Tibial artery (tissue), 4 donors: Measurements from ENCODE around the gene SDK1.

Experiments
- DNase-seq, 2 donors: peaks; one replicate each; pipeline ENCODE4 v3.0.0-alpha.2; 2019
- H3K27ac ChIP-seq, 2 donors: fragments of 200-600 bp; sonication (generic) in 1 of 2; 1 replicate in 1 of 2; 2 replicates in 1 of 2; pipeline ENCODE4 v1.5.1; 2018 to 2019; ENCODE audit warnings: mild to moderate bottlenecking in 1 of 2
- H3K27me3 ChIP-seq, 2 donors: fragments of 200-600 bp; sonication (generic) in 1 of 2; one replicate each; pipeline versions ENCODE4 v1.5.1 to v1.6.0; 2016 to 2019
- H3K36me3 ChIP-seq, 3 donors: fragments of 200-600 bp; sonication (generic) in 2 of 3; one replicate each; pipeline ENCODE4 v1.5.1; 2016 to 2019; ENCODE audit warnings: mild to moderate bottlenecking in 2 of 3
- H3K4me1 ChIP-seq, 4 donors: fragments of 200-600 bp; sonication (generic) in 2 of 4; 1 replicate in 3 of 4; 2 replicates in 1 of 4; pipeline ENCODE4 v1.5.1; 2016 to 2019
- H3K4me3 ChIP-seq, 2 donors: fragments of 200-600 bp; sonication (generic) in 1 of 2; 1 replicate in 1 of 2; 2 replicates in 1 of 2; pipeline ENCODE4 v1.5.1; 2018 to 2019; ENCODE audit warnings: mild to moderate bottlenecking in 2 of 2
- H3K9me3 ChIP-seq, 3 donors: fragments of 200-600 bp; sonication (generic) in 1 of 3; one replicate each; pipeline ENCODE4 v1.5.1; 2016 to 2019
- CTCF ChIP-seq, 2 experiments: fragments of 200-600 bp in 1 of 2; fragments of 450-650 bp in 1 of 2; IDR thresholded peaks; one replicate each; pipeline ENCODE4 v1.5.1; 2017 to 2019; ENCODE audit warnings: antibody characterized with exemption in 2 of 2, mild to moderate bottlenecking in 1 of 2, moderate library complexity in 1 of 2
- intact Hi-C: fragments of 100-400 bp; cut with DNase I; formaldehyde crosslinking; loops from one replicate; pipeline ENCODE4 v1.15.0; 2023; ENCODE audit warnings: low total_unique reads

Gene SDK1

GRCh38 chr7:4241791-4242190, 940.7 kb downstream of the SDK1 start:
- Histone ChIP-seq H3K4me3 (no peak overlapping the region), H3K9me3 (peaks cover 0 to 8% (median 5%) of the 10 kb centered on the region in 3 donors), H3K4me1 (no peaks in the 10 kb centered on the region), H3K36me3 (peaks cover 42 to 61% (median 44%) of the 10 kb centered on the region in 3 donors), H3K27ac (no peak overlapping the region), H3K27me3 (no peaks in the 10 kb centered on the region)
- TF ChIP-seq CTCF (IDR thresholded peaks at IDR 0.05): no peak
- peak in 1 of 2 donors; percentile 8 for DNase-seq
- intact Hi-C loops: no loop called here

- Histone ChIP-seq H3K4me3 (no peak overlapping the region), H3K4me1 (no peaks in the 10 kb centered on the region), H3K27ac (no peak overlapping the region), H3K9me3 (peaks cover 0 to 8% (median 5%) of the 10 kb centered on the region in 3 donors), H3K27me3 (no peaks in the 10 kb centered on the region), H3K36me3 (peaks cover 42 to 62% (median 48%) of the 10 kb centered on the region in 3 donors)
- peak in 1 of 2 donors; percentile 9 for DNase-seq
- TF ChIP-seq CTCF (IDR thresholded peaks at IDR 0.05): no peak
- intact Hi-C loops: no loop called here
These were observed 941.7 kb downstream of the SDK1 start for GRCh38 chr7:4242706-4243105.

GRCh38 chr7:4244041-4244440, 943.0 kb downstream of the SDK1 start:
- intact Hi-C loops: no loop called here
- H3K4me1 ChIP-seq: no peaks in the 10 kb centered on the region
- no peaks in the 10 kb centered on the region for H3K27me3 ChIP-seq
- H3K9me3 ChIP-seq: peaks cover 0 to 8% (median 5%) of the 10 kb centered on the region in 3 donors
- H3K4me3 ChIP-seq: no peak overlapping the region
- H3K27ac ChIP-seq: no peak overlapping the region
- no peak for DNase-seq
- peaks cover 42 to 63% (median 55%) of the 10 kb centered on the region in 3 donors for H3K36me3 ChIP-seq
- no peak for TF ChIP-seq CTCF (IDR thresholded peaks at IDR 0.05)

DNA sequence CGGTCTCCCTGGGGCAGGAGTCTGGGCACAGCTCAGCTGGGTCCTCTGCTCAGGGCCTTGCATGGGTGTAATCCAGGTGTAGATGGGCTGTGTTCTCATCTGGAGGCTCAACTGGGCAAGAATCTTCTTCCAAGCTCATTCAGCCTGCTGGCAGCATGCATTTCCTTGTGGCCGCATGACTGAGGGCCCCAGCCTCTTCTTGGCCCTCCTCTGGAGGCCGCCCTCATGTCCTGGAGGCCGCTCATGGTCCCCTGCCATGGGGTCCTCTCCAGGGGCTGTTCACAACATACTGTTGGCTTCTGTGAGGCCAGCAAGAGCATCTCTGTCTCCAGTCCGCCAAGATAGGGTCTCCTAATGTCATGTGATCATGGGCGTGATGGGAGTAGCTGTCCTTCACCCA, 943.6 kb downstream of the SDK1 start:
- intact Hi-C loops: no loop called here
- no peak overlapping the region for H3K27ac ChIP-seq
- H3K4me1 ChIP-seq: no peaks in the 10 kb centered on the region
- TF ChIP-seq CTCF (IDR thresholded peaks at IDR 0.05): no peak
- no peaks in the 10 kb centered on the region for H3K27me3 ChIP-seq
- no peak overlapping the region for H3K4me3 ChIP-seq
- peaks cover 0 to 8% (median 5%) of the 10 kb centered on the region in 3 donors for H3K9me3 ChIP-seq
- peak in 1 of 2 donors; percentile 9 for DNase-seq
- H3K36me3 ChIP-seq: peaks cover 42 to 69% (median 58%) of the 10 kb centered on the region in 3 donors

GRCh38 chr7:4245135-4245865, 944.2 kb downstream of the SDK1 start:
- Histone ChIP-seq H3K27ac (no peak overlapping the region), H3K27me3 (no peaks in the 10 kb centered on the region), H3K4me1 (no peaks in the 10 kb centered on the region), H3K9me3 (peaks cover 0 to 8% (median 5%) of the 10 kb centered on the region in 3 donors), H3K4me3 (no peak overlapping the region), H3K36me3 (peaks cover 42 to 69% (median 60%) of the 10 kb centered on the region in 3 donors)
- intact Hi-C loops: no loop called here
- no peak for TF ChIP-seq CTCF (IDR thresholded peaks at IDR 0.05)
- peak in 1 of 2 donors; percentile 16 for DNase-seq
